NCI-H774 (cell line): Measurements from ENCODE around the gene COL11A2.
A peak's percentile ranks its signal among the peaks of the same experiment; 100 is the strongest.

ENCODE experiments used
- DNase-seq: peaks from one replicate; lab custom pipeline; 2025; lab: John Stamatoyannopoulos, UW

The COL11A2 gene

GRCh38 chr6:33206027-33206863 is 14.0 kb upstream of the COL11A2 start:
- DNase-seq = no peak

- no peak for DNase-seq
Measured at GRCh38 chr6:33205191-33206026, 13.1 kb upstream of the COL11A2 start.

GRCh38 chr6:33204415-33205190 is 12.3 kb upstream of the COL11A2 start, which contains the start of gene HSD17B8:
HSD17B8 (plus strand) TSS chr6:33204655; CDS start chr6:33204669, 14 bp downstream.
- DNase-seq = peak; percentile 93

- DNase-seq = no peak
Measured at GRCh38 chr6:33204165-33204414, 11.8 kb upstream of the COL11A2 start.

GRCh38 chr6:33203443-33204164 is 11.3 kb upstream of the COL11A2 start:
- DNase-seq = no peak

- DNase-seq = no peak
Measured at GRCh38 chr6:33202799-33203198, 10.5 kb upstream of the COL11A2 start.

GRCh38 chr6:33201935-33202334 is 9.7 kb upstream of the COL11A2 start:
- DNase-seq = no peak

DNA sequence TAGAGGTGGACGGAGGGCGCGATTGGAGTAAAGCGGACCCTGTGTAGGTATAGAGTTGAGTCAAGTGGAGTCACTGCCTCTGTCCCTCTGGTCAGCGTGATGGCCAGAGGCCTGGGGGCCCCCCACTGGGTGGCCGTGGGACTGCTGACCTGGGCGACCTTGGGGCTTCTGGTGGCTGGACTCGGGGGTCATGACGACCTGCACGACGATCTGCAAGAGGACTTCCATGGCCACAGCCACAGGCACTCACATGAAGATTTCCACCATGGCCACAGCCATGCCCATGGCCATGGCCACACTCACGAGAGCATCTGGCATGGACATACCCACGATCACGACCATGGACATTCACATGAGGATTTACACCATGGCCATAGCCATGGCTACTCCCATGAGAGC is 8.9 kb upstream of the COL11A2 start:
- DNase-seq = no peak

DNA sequence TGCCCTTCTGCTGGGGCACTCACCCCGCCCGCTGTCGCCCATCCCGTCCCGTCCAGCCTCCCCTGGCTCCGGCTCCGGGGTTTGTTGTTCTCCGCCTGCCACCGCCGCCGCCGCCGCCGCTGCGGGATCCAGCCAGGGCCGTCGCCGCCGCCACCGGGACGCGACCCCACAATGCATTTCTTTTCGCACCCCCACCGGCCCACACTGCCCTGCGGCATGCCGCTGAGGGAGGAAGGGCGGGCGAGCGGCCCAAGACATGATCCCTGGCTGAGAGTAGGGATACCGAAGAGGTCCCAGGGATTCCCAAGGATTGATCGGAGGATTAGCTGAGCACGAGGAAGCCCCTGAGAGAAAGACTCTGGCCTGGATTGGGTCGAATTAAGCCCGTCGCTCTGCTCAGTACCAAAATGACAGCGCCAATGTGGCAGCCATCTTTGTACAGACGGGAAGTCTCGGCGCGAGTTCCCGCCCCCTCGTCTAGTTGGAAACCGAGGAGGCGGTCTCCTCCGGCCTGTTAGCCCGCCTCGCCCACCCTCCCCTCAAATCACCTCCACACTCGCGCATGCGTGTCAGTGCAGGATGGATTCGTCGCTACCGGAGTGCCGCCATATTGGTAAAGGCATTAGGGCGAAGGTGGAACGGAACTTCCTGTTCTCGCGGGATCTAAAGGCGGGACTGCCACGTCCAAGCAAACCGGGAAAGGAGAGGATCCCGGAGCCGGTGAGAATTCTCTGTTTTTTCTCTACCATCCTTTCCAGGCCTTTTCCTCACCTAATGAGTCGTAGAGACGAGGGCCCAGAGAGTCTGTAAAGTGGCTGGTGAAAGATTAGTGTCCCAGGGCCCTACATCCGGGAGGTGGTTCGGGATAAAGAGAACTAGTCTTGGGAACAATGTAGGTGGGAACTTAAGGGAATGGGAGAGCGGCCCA is 8.2 kb upstream of the COL11A2 start, which contains the start of the genes RXRB and SLC39A7:
Gene RXRB, minus strand, starts transcription at position 447 of the 928 bp plus-strand sequence. Its CDS starts 189 bp downstream, at position 258.
Gene SLC39A7, plus strand, starts transcription at position 649 of the 928 bp plus-strand sequence. CDS start 379 bp downstream, outside the sequence.
- peak; percentile 98 for DNase-seq

- DNase-seq = peak; percentile 74
Measured at GRCh38 chr6:33199687-33200218, 7.5 kb upstream of the COL11A2 start.

GRCh38 chr6:33198853-33199436 is 6.7 kb upstream of the COL11A2 start:
- no peak for DNase-seq

DNA sequence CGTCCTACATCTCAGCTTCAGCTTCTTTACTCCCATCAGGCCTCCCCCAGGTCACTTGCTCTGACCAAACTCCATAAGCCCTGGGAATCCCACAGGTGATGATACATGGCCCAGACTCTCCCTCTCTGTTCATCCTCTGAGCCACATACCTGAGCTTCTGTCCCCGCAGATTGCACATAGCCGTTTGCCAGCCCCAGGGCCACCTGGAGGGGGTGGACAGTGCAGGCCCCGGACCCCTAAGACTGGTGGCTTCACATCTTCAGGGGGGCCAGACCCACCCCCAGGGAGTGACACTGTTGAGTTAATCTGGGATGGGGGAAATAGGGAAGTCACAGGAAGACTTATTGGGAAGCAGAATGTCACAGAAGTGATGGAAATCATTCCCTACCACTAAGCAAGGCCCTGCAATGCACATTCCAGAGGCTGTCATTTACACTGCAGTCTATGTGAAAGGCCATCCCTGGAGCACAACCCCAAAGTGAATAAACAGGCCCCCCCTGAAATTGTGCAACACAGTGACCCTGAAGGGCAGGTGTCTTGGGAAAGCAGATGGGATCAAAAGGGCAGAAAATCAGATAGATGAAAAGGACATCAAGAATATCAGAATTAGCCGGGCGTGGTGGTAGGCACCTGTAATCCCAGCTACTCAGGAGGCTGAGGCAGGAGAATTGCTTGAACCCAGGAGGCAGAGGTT is 6.0 kb upstream of the COL11A2 start:
- no peak for DNase-seq

GRCh38 chr6:33197431-33198048 is 5.3 kb upstream of the COL11A2 start:
- DNase-seq = peak; percentile 9

- DNase-seq = no peak
Measured at GRCh38 chr6:33195304-33196165, 3.3 kb upstream of the COL11A2 start.

GRCh38 chr6:33194431-33194979 is 2.2 kb upstream of the COL11A2 start:
- DNase-seq = no peak

DNA sequence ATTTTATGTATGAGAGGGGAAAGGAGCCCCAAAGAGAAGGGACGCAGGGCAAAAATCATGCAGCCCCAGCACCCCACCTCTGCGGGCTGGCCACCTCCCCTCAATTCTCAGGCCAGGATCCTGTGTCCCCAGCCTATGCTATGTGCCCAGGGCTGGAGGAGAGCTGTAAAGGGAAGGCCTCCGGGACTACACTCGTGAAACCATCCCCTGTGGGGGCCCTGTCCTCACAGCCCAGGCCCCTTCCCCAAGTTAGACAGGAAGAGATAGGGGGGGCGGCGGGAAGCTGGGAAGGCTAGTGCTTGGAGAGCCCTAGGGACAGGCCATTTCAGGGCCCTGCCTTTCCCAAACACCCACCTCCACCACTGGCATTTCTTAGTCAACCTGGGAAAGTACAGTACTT is 1.4 kb upstream of the COL11A2 start:
- DNase-seq = no peak
